GM23338 (cell line): ENCODE data around the gene CELF2. TPM values are rescaled to one million over a fixed set of nuclear protein-coding genes. Genes with fewer than 3 reads are reported as not detected.

Experiments
- ATAC-seq: fragments of 200-7000 bp; cut with Tn5 transposase; 3 replicates; pipeline ENCODE4 v1.9.1; 2020
- DNase-seq: peaks from one replicate; pipeline ENCODE4 v3.0.0-alpha.2; 2015; ENCODE audit warnings: low spot score
- H2AFZ ChIP-seq: fragments of 200-600 bp; sonication (generic); 2 replicates; pipeline ENCODE4 v1.8.0; 2016; ENCODE audit warnings: antibody characterized with exemption, mild to moderate bottlenecking, moderate library complexity
- H3F3A ChIP-seq: fragments of 200-600 bp; sonication (generic); replicated peaks from 2 replicates; pipeline ENCODE4 v1.8.0; 2017; ENCODE audit warnings: antibody characterized with exemption, mixed run types, low read depth
- H3K27ac ChIP-seq: fragments of 200-600 bp; sonication (generic); 2 replicates; pipeline ENCODE4 v1.6.1; 2016; ENCODE audit warnings: low read depth
- H3K27me3 ChIP-seq: fragments of 200-600 bp; sonication (generic); 2 replicates; pipeline ENCODE4 v1.8.0; 2016; ENCODE audit warnings: mild to moderate bottlenecking, mixed run types, moderate library complexity; ENCODE audit not compliant: insufficient read depth
- H3K36me3 ChIP-seq: fragments of 200-600 bp; sonication (generic); 2 replicates; pipeline ENCODE4 v1.8.0; 2016; ENCODE audit warnings: mild to moderate bottlenecking; ENCODE audit not compliant: insufficient read depth
- H3K4me1 ChIP-seq: fragments of 200-600 bp; sonication (generic); 2 replicates; pipeline ENCODE4 v1.8.0; 2016; ENCODE audit warnings: mild to moderate bottlenecking, moderate library complexity; ENCODE audit not compliant: insufficient read depth
- H3K4me2 ChIP-seq: fragments of 200-600 bp; sonication (generic); 2 replicates; pipeline ENCODE4 v1.7.1; 2017; ENCODE audit warnings: mixed run types
- H3K4me3 ChIP-seq: fragments of 200-600 bp; sonication (generic); 2 replicates; pipeline ENCODE4 v1.6.1; 2016; ENCODE audit warnings: mixed run types
- H3K79me2 ChIP-seq: fragments of 200-600 bp; sonication (generic); replicated peaks from 2 replicates; pipeline ENCODE4 v1.8.0; 2017; ENCODE audit warnings: mild to moderate bottlenecking; ENCODE audit not compliant: insufficient read depth
- H3K9me2 ChIP-seq: fragments of 200-600 bp; sonication (generic); 2 replicates; pipeline ENCODE4 v1.8.0; 2017; ENCODE audit not compliant: insufficient read depth
- H4K20me1 ChIP-seq: fragments of 200-600 bp; sonication (generic); replicated peaks from 2 replicates; pipeline ENCODE4 v1.8.0; 2017; ENCODE audit warnings: mild to moderate bottlenecking; ENCODE audit not compliant: insufficient read depth
- H3K27ac Mint-ChIP-seq: 2 replicates; pipeline ENCODE4 v1.8.0; 2020; ENCODE audit warnings: inconsistent platforms, mild to moderate bottlenecking, moderate library complexity, mixed read lengths
- H3K27me3 Mint-ChIP-seq: 3 replicates; pipeline ENCODE4 v1.8.0; 2022; ENCODE audit warnings: low read depth, mild to moderate bottlenecking, moderate library complexity, mixed read lengths, inconsistent platforms; ENCODE audit not compliant: insufficient read depth, poor library complexity
- H3K36me3 Mint-ChIP-seq: 3 replicates; pipeline ENCODE4 v1.8.0; 2021; ENCODE audit warnings: low read depth, mild to moderate bottlenecking, inconsistent platforms, moderate library complexity, mixed read lengths
- H3K4me1 Mint-ChIP-seq: 3 replicates; pipeline ENCODE4 v1.8.0; 2020; ENCODE audit warnings: mild to moderate bottlenecking, inconsistent platforms, mixed read lengths
- H3K4me3 Mint-ChIP-seq: 3 replicates; pipeline ENCODE4 v1.8.0; 2021; ENCODE audit warnings: moderate library complexity, mild to moderate bottlenecking, inconsistent platforms, mixed read lengths
- H3K9me3 Mint-ChIP-seq: 3 replicates; pipeline ENCODE4 v1.8.0; 2020; ENCODE audit warnings: moderate library complexity, mild to moderate bottlenecking, inconsistent platforms, mixed read lengths
- EZH2 ChIP-seq: fragments of 200-600 bp; sonication (generic); IDR thresholded peaks from one replicate; pipeline ENCODE4 v1.8.0; 2017; ENCODE audit warnings: antibody characterized with exemption, mild to moderate bottlenecking, low read depth; ENCODE audit not compliant: unreplicated experiment
- POLR2AphosphoS5 ChIP-seq: IDR thresholded peaks from 2 replicates; pipeline ENCODE4 v1.6.1; 2016; ENCODE audit warnings: antibody characterized with exemption, low read depth
- STAT1 ChIP-seq: IDR thresholded peaks from one replicate; pipeline ENCODE4 v1.6.1; 2016; ENCODE audit warnings: antibody characterized with exemption; ENCODE audit not compliant: unreplicated experiment
- polyA plus RNA-seq: library from polyadenylated mRNA; unstranded; fragments of >200 nt; fragmentation: Nextera tagmentation; extraction: Ambion mirVana; gene quantifications from 2 replicates; pipeline ENCODE4 v1.2.1, GENCODE V29; 2016
- total RNA-seq: library from RNA; depleted of rRNA; stranded (reverse); fragments of >200 nt; shearing (Covaris generic); gene quantifications from 2 replicates; pipeline ENCODE4 v1.2.3, GENCODE V29; 2014
- TF ChIP-seq, protein P1 (sequence below): fragments of 250-450 bp; sonication (Bioruptor Pico); IDR thresholded peaks from 2 replicates; pipeline ENCODE4 v1.5.0; 2020; ENCODE audit warnings: mild to moderate bottlenecking, moderate library complexity

Gene CELF2
- total and polyA plus RNA-seq, 2 experiments from 2014 or later = 18.1 to 22.5 TPM

DNA sequence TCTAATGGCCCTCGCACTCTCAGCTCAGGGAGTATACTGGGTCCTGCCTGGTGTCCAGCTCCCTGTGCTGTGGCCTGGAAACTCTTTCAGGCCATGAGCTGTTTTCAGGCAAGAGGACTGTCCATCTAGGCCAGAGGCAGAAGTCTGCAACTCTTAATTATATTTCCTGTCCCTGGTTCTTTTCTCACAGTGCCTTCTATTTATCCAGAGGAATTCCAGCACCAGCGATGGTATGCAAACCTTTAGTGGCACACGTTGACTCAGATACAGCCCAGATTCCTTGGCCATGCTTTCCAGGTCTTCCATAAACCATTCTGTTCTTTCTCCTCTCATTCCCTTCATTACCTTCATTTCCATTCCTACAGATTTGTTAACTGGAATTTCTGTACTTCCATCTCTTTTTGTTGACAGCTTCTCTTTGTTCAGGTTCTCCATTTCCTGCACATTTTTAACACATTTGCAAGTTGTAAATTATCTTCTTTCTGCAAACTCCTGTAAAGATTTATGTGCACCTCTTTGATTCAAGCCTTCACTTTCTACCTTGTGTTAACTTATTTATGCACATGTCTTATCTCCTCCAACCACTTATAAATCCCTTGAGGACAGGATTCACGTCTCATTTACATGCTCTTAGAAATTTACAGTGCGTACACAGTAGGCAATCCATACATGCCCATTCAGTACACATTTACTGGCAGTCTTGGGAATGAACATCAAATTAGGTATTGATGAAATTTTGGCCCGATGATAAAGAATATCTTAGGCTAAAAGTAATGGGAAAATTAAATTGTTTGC is 172.1 kb downstream of the CELF2 start:
- H3K79me2 ChIP-seq = peaks cover 4% of the 10 kb centered on the region
- Mint-ChIP-seq H3K4me1 (peaks cover 27% of the 10 kb centered on the region), H3K4me3 (no peak overlapping the region), H3K36me3 (peaks cover 9% of the 10 kb centered on the region; the same call in 2 of the 3 replicates), H3K9me3 (peaks cover 5% of the 10 kb centered on the region; the same call in 1 of the 3 replicates), H3K27ac (no peak overlapping the region), H3K27me3 (peaks cover 5% of the 10 kb centered on the region)
- H3K36me3 ChIP-seq = no peaks in the 10 kb centered on the region; the same call in 1 of the 2 replicates
- H4K20me1 ChIP-seq = no peaks in the 10 kb centered on the region
- H2AFZ ChIP-seq = no peak overlapping the region
- TF ChIP-seq, protein P1, sequence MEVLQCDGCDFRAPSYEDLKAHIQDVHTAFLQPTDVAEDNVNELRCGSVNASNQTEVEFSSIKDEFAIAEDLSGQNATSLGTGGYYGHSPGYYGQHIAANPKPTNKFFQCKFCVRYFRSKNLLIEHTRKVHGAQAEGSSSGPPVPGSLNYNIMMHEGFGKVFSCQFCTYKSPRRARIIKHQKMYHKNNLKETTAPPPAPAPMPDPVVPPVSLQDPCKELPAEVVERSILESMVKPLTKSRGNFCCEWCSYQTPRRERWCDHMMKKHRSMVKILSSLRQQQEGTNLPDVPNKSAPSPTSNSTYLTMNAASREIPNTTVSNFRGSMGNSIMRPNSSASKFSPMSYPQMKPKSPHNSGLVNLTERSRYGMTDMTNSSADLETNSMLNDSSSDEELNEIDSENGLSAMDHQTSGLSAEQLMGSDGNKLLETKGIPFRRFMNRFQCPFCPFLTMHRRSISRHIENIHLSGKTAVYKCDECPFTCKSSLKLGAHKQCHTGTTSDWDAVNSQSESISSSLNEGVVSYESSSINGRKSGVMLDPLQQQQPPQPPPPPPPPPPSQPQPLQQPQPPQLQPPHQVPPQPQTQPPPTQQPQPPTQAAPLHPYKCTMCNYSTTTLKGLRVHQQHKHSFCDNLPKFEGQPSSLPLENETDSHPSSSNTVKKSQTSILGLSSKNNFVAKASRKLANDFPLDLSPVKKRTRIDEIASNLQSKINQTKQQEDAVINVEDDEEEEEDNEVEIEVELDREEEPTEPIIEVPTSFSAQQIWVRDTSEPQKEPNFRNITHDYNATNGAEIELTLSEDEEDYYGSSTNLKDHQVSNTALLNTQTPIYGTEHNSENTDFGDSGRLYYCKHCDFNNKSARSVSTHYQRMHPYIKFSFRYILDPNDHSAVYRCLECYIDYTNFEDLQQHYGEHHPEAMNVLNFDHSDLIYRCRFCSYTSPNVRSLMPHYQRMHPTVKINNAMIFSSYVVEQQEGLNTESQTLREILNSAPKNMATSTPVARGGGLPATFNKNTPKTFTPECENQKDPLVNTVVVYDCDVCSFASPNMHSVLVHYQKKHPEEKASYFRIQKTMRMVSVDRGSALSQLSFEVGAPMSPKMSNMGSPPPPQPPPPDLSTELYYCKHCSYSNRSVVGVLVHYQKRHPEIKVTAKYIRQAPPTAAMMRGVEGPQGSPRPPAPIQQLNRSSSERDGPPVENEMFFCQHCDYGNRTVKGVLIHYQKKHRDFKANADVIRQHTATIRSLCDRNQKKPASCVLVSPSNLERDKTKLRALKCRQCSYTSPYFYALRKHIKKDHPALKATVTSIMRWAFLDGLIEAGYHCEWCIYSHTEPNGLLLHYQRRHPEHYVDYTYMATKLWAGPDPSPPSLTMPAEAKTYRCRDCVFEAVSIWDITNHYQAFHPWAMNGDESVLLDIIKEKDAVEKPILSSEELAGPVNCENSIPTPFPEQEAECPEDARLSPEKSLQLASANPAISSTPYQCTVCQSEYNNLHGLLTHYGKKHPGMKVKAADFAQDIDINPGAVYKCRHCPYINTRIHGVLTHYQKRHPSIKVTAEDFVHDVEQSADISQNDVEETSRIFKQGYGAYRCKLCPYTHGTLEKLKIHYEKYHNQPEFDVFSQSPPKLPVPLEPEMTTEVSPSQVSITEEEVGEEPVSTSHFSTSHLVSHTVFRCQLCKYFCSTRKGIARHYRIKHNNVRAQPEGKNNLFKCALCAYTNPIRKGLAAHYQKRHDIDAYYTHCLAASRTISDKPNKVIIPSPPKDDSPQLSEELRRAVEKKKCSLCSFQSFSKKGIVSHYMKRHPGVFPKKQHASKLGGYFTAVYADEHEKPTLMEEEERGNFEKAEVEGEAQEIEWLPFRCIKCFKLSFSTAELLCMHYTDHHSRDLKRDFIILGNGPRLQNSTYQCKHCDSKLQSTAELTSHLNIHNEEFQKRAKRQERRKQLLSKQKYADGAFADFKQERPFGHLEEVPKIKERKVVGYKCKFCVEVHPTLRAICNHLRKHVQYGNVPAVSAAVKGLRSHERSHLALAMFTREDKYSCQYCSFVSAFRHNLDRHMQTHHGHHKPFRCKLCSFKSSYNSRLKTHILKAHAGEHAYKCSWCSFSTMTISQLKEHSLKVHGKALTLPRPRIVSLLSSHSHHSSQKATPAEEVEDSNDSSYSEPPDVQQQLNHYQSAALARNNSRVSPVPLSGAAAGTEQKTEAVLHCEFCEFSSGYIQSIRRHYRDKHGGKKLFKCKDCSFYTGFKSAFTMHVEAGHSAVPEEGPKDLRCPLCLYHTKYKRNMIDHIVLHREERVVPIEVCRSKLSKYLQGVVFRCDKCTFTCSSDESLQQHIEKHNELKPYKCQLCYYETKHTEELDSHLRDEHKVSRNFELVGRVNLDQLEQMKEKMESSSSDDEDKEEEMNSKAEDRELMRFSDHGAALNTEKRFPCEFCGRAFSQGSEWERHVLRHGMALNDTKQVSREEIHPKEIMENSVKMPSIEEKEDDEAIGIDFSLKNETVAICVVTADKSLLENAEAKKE (CRISPR knock-in tag) = peak; percentile 72
- TF ChIP-seq EZH2 = no peak
- no peak overlapping the region for H3K4me2 ChIP-seq
- DNase-seq (peak; percentile 46), ATAC-seq (peak; percentile 44)
- H3F3A ChIP-seq = no peaks in the 10 kb centered on the region
- no peaks in the 10 kb centered on the region for H3K27me3 ChIP-seq
- H3K4me1 ChIP-seq = peaks cover 8% of the 10 kb centered on the region; the same call in 1 of the 2 replicates
- H3K9me2 ChIP-seq = peaks cover 6% of the 10 kb centered on the region; the same call in 1 of the 2 replicates
- no peak overlapping the region for H3K4me3 ChIP-seq
- H3K27ac ChIP-seq = no peak overlapping the region

DNA sequence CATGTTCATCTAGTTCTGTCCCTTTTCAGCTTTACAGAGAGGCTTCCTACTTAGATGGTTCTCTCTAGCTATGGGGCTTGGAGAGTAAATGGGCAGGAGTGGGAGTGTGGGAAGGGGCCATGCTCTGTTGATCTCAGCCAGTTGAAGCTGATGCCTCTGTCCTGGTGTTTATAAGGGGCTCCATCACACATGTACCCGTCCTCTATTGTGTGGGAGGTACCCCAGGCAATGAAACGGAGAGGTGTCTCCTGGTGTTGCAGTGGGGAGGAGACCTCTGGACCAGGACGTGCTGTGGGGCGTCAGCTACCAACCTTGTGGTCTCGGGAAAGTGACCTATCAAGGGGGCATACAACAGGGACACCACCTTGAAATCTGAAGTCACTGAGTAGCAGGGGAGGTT is 173.5 kb downstream of the CELF2 start:
- H3K9me3 Mint-ChIP-seq = no peaks in the 10 kb centered on the region
- H3F3A ChIP-seq = no peaks in the 10 kb centered on the region
- no peak overlapping the region for H3K4me3 Mint-ChIP-seq
- H3K4me1 Mint-ChIP-seq = peaks cover 30% of the 10 kb centered on the region
- ATAC-seq = no peak
- peaks cover 4% of the 10 kb centered on the region; the same call in 1 of the 3 replicates for H3K36me3 Mint-ChIP-seq
- H3K4me3 ChIP-seq = no peak overlapping the region
- H3K79me2 ChIP-seq = peaks cover 4% of the 10 kb centered on the region; the same call in 1 of the 2 replicates
- H3K27me3 ChIP-seq = no peaks in the 10 kb centered on the region
- no peak overlapping the region for H3K27ac Mint-ChIP-seq
- H3K27ac ChIP-seq = no peak overlapping the region
- H3K4me1 ChIP-seq = peaks cover 11% of the 10 kb centered on the region; the same call in 1 of the 2 replicates
- H3K27me3 Mint-ChIP-seq = peaks cover 6% of the 10 kb centered on the region
- no peak overlapping the region for H3K4me2 ChIP-seq
- no peak for DNase-seq
- H2AFZ ChIP-seq = no peak overlapping the region
- peaks cover 6% of the 10 kb centered on the region; the same call in 1 of the 2 replicates for H3K9me2 ChIP-seq
- no peaks in the 10 kb centered on the region for H3K36me3 ChIP-seq
- H4K20me1 ChIP-seq = no peaks in the 10 kb centered on the region
- TF ChIP-seq, protein P1 (CRISPR knock-in tag) = no peak
- no peak for TF ChIP-seq POLR2AphosphoS5
- TF ChIP-seq STAT1 = no peak
